G401.6 (cell line): ENCODE data around the gene EHD1.

Experiments used
- FAIRE-seq: peaks from 2 replicates; lab custom pipeline; 2012; peaks lifted over from hg19 to GRCh38; lab: Jason Lieb, UNC

The EHD1 gene

GRCh38 chr11:64842851-64843685 is 35.4 kb downstream of the EHD1 start:
- FAIRE-seq: no peak

GRCh38 chr11:64842366-64842759 is 36.1 kb downstream of the EHD1 start:
- FAIRE-seq: no peak

GRCh38 chr11:64841592-64842365 is 36.6 kb downstream of the EHD1 start:
- FAIRE-seq: no peak

- no peak for FAIRE-seq
These were observed 38.3 kb downstream of the EHD1 start for GRCh38 chr11:64839887-64840782.

- no peak for FAIRE-seq
These were observed 39.1 kb downstream of the EHD1 start for GRCh38 chr11:64839335-64839734.

GRCh38 chr11:64838600-64839334 is 39.7 kb downstream of the EHD1 start:
- no peak for FAIRE-seq

- no peak for FAIRE-seq
These were observed 40.5 kb downstream of the EHD1 start for GRCh38 chr11:64837887-64838351.

- no peak for FAIRE-seq
These were observed 41.9 kb downstream of the EHD1 start for GRCh38 chr11:64836448-64837072.

- FAIRE-seq: no peak
These were observed 42.6 kb downstream of the EHD1 start for GRCh38 chr11:64835616-64836447.

GRCh38 chr11:64834723-64835615 is 43.5 kb downstream of the EHD1 start:
- FAIRE-seq: no peak

- FAIRE-seq: no peak
These were observed 44.2 kb downstream of the EHD1 start for GRCh38 chr11:64834031-64834722.

- no peak for FAIRE-seq
These were observed 44.9 kb downstream of the EHD1 start for GRCh38 chr11:64833509-64833908.

- FAIRE-seq: no peak
These were observed 45.3 kb downstream of the EHD1 start for GRCh38 chr11:64833198-64833502.

GRCh38 chr11:64832467-64833197 is 45.8 kb downstream of the EHD1 start:
- FAIRE-seq: no peak

GRCh38 chr11:64831411-64831891 is 47.0 kb downstream of the EHD1 start:
- no peak for FAIRE-seq

- FAIRE-seq: no peak
These were observed 48.7 kb downstream of the EHD1 start for GRCh38 chr11:64829536-64830251.

- no peak for FAIRE-seq
These were observed 51.0 kb downstream of the EHD1 start for GRCh38 chr11:64827451-64827839.
